Fibroblast of skin of scalp (primary cell): ENCODE data around the gene DERA. TPM values are rescaled to one million over a fixed set of nuclear protein-coding genes. Genes with fewer than 3 reads are reported as not detected.
A peak's percentile ranks its signal among the peaks of the same experiment; 100 is the strongest.
"Not testable (repeated sequence)": the region's sequence is repeated elsewhere in the genome, so short reads cannot be mapped to it uniquely, and the experiment has no call there.

Experiments
- DNase-seq: peaks from one replicate; pipeline ENCODE4 v3.0.0-alpha.2; 2013
- polyA plus RNA-seq, 2 experiments: library from polyadenylated mRNA; unstranded; fragments of 120-200 nt; gene quantifications; one replicate each; pipeline ENCODE4 v1.2.1, GENCODE V29; 2013; ENCODE audit not compliant: insufficient read length in 2 of 2

Gene DERA
- polyA plus RNA-seq (2013, experiment 1 of 2; ENCODE audit: insufficient read length): 29.9 TPM
- 28.2 TPM for polyA plus RNA-seq (2013, experiment 2 of 2; ENCODE audit: insufficient read length)

- DNase-seq: peak; percentile 80
Observed at GRCh38 chr12:15910864-15911721, at the start of gene DERA. TSS of gene DERA (plus strand) at chr12:15911332. CDS start at chr12:15911384, 52 bp downstream.

- DNase-seq: no peak
Observed at GRCh38 chr12:15861404-15861803, 49.7 kb upstream of the DERA start.

GRCh38 chr12:15862840-15863239 lies 48.3 kb upstream of the DERA start:
- DNase-seq: no peak

- DNase-seq: no peak
Observed at GRCh38 chr12:15863372-15863771, 47.8 kb upstream of the DERA start.

GRCh38 chr12:15863984-15864383 lies 47.1 kb upstream of the DERA start:
- no peak for DNase-seq

- DNase-seq: no peak
Observed at GRCh38 chr12:15868186-15868585, 42.9 kb upstream of the DERA start.

- no peak for DNase-seq
Observed at GRCh38 chr12:15873556-15873955, 37.6 kb upstream of the DERA start.

GRCh38 chr12:15874556-15875145 lies 36.5 kb upstream of the DERA start:
- not testable (repeated sequence) for DNase-seq

GRCh38 chr12:15875863-15876262 lies 35.3 kb upstream of the DERA start:
- no peak for DNase-seq

GRCh38 chr12:15879413-15879812 lies 31.7 kb upstream of the DERA start:
- DNase-seq: no peak

GRCh38 chr12:15880721-15881120 lies 30.4 kb upstream of the DERA start:
- DNase-seq: no peak

- peak; percentile 97 for DNase-seq
Observed at GRCh38 chr12:15882118-15882971, 28.8 kb upstream of the DERA start, which contains the start of gene STRAP. TSS of gene STRAP (plus strand) at chr12:15882387. CDS start at chr12:15882708, 321 bp downstream.

- DNase-seq: peak; percentile 8
Observed at GRCh38 chr12:15883536-15883935, 27.6 kb upstream of the DERA start.

- no peak for DNase-seq
Observed at GRCh38 chr12:15886372-15887042, 24.6 kb upstream of the DERA start.

- no peak for DNase-seq
Observed at GRCh38 chr12:15887043-15887817, 23.9 kb upstream of the DERA start.

GRCh38 chr12:15892645-15893259 lies 18.4 kb upstream of the DERA start:
- DNase-seq: no peak

- DNase-seq: no peak
Observed at GRCh38 chr12:15893260-15893659, 17.9 kb upstream of the DERA start.

GRCh38 chr12:15896867-15897266 lies 14.3 kb upstream of the DERA start:
- DNase-seq: no peak

- no peak for DNase-seq
Observed at GRCh38 chr12:15897433-15897832, 13.7 kb upstream of the DERA start.

GRCh38 chr12:15899282-15899870 lies 11.8 kb upstream of the DERA start:
- DNase-seq: peak; percentile 15
